RWPE2 (cell line): Measurements from ENCODE around the gene DENND11.
"Not testable (repeated sequence)": the region's sequence is repeated elsewhere in the genome, so short reads cannot be mapped to it uniquely, and the experiment has no call there.

Experiments used
- ATAC-seq: fragments of 200-7000 bp; cut with Tn5 transposase; 3 replicates; pipeline ENCODE4 v1.9.1; 2021; ENCODE audit warnings: low read depth
- DNase-seq: peaks from one replicate; pipeline ENCODE4 v3.0.0-alpha.2; 2020; ENCODE audit warnings: low spot score
- H3K27ac ChIP-seq: fragments of 450-650 bp; 2 replicates; pipeline ENCODE4 v1.5.1; 2017; ENCODE audit warnings: mild to moderate bottlenecking; ENCODE audit not compliant: poor library complexity, severe bottlenecking
- H3K27me3 ChIP-seq: fragments of 250-450 bp; sonication (Bioruptor Pico); 2 replicates; pipeline ENCODE4 v1.5.1; 2021; ENCODE audit warnings: mild to moderate bottlenecking, moderate library complexity; ENCODE audit not compliant: insufficient read depth, poor library complexity, severe bottlenecking
- H3K36me3 ChIP-seq: fragments of 250-450 bp; sonication (Bioruptor Pico); 2 replicates; pipeline ENCODE4 v1.5.1; 2020; ENCODE audit warnings: low read depth, mild to moderate bottlenecking, moderate library complexity
- H3K4me1 ChIP-seq: fragments of 250-450 bp; sonication (Bioruptor Pico); 2 replicates; pipeline ENCODE4 v1.5.1; 2021; ENCODE audit warnings: mild to moderate bottlenecking, moderate library complexity; ENCODE audit not compliant: insufficient read depth, poor library complexity, severe bottlenecking
- H3K4me3 ChIP-seq: fragments of 250-450 bp; sonication (Bioruptor Pico); 2 replicates; pipeline ENCODE4 v1.5.1; 2021; ENCODE audit warnings: mild to moderate bottlenecking, moderate library complexity; ENCODE audit not compliant: severe bottlenecking
- H3K9me3 ChIP-seq: fragments of 250-450 bp; sonication (Bioruptor Pico); 2 replicates; pipeline ENCODE4 v1.5.1; 2021; ENCODE audit warnings: mild to moderate bottlenecking, moderate library complexity; ENCODE audit not compliant: severe bottlenecking
- TF ChIP-seq, protein P1 (sequence below): fragments of 450-650 bp; IDR thresholded peaks from one replicate; pipeline ENCODE4 v1.5.1; 2017; ENCODE audit warnings: mild to moderate bottlenecking, moderate library complexity; ENCODE audit not compliant: poor library complexity, severe bottlenecking

DENND11 gene

DNA sequence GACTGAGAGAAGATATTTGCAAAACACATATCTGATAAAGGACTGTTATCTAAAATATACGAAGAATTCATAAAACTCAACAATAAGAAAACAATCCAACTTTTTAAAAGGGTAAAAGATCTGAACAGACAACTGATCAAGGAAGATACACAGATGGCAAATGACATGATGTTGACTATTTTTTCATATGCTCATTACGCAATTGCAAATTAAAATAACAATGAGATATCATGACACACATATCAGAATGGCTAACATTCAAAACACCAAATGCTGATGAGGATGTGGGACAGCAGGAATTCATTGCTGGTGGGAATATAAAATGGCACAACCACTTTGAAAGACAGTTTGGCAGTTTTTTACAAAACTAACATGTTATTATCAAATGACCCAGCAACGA, 8.9 kb downstream of the DENND11 start:
- Histone ChIP-seq H3K9me3 (no peaks in the 10 kb centered on the region), H3K36me3 (no peaks in the 10 kb centered on the region), H3K27me3 (no peaks in the 10 kb centered on the region), H3K27ac (no peak overlapping the region), H3K4me3 (no peak overlapping the region), H3K4me1 (peaks cover 11% of the 10 kb centered on the region)
- ATAC-seq (no peak), DNase-seq (no peak)
- TF ChIP-seq, protein P1, sequence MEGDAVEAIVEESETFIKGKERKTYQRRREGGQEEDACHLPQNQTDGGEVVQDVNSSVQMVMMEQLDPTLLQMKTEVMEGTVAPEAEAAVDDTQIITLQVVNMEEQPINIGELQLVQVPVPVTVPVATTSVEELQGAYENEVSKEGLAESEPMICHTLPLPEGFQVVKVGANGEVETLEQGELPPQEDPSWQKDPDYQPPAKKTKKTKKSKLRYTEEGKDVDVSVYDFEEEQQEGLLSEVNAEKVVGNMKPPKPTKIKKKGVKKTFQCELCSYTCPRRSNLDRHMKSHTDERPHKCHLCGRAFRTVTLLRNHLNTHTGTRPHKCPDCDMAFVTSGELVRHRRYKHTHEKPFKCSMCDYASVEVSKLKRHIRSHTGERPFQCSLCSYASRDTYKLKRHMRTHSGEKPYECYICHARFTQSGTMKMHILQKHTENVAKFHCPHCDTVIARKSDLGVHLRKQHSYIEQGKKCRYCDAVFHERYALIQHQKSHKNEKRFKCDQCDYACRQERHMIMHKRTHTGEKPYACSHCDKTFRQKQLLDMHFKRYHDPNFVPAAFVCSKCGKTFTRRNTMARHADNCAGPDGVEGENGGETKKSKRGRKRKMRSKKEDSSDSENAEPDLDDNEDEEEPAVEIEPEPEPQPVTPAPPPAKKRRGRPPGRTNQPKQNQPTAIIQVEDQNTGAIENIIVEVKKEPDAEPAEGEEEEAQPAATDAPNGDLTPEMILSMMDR, result no peak

DNA sequence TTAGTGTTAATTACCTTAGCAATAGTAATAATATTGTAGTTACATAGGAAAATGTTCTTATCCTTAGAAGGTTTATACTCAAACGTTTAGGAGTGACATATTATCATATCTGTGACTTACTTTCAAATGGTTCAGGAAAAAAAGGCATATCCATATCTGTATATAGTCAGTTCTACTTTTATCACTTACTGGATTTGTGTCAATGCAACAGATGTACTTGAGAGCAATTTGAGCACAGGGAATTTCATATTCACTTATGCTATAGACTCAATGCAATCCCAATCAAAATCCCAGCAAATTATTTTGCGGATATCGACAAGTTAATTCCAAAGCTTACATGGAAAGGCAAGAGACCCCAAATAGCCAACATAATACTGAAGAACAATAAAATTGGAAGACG, 10.0 kb downstream of the DENND11 start:
- Histone ChIP-seq H3K4me3 (no peak overlapping the region), H3K36me3 (no peaks in the 10 kb centered on the region), H3K9me3 (no peaks in the 10 kb centered on the region), H3K4me1 (peaks cover 2% of the 10 kb centered on the region), H3K27me3 (no peaks in the 10 kb centered on the region), H3K27ac (no peak overlapping the region)
- TF ChIP-seq, protein P1, result no peak
- no peak for ATAC-seq
- DNase-seq, result no peak

DNA sequence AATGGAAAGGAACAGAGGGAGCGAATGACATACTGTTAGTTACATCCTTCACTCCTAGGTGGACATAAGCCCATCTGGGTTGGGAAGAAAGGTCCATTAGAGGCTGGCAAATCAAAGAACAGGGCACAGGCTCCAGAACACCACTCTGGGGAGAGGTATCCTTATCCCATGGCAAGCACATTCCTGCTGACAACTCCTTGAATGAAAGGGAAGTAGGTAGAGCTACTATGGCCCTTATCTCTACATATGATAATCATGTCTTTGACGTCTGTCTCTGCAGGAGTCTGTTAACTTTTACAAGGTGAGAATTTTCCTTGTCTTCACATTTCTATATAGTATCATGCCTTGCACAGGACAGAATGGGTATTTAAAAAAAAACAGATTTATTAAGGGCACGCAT, 10.4 kb downstream of the DENND11 start:
- Histone ChIP-seq H3K4me3 (no peak overlapping the region), H3K4me1 (no peaks in the 10 kb centered on the region), H3K27me3 (no peaks in the 10 kb centered on the region), H3K27ac (no peak overlapping the region), H3K36me3 (no peaks in the 10 kb centered on the region), H3K9me3 (no peaks in the 10 kb centered on the region)
- ATAC-seq (no peak), DNase-seq (no peak)
- TF ChIP-seq, protein P1, result no peak

DNA sequence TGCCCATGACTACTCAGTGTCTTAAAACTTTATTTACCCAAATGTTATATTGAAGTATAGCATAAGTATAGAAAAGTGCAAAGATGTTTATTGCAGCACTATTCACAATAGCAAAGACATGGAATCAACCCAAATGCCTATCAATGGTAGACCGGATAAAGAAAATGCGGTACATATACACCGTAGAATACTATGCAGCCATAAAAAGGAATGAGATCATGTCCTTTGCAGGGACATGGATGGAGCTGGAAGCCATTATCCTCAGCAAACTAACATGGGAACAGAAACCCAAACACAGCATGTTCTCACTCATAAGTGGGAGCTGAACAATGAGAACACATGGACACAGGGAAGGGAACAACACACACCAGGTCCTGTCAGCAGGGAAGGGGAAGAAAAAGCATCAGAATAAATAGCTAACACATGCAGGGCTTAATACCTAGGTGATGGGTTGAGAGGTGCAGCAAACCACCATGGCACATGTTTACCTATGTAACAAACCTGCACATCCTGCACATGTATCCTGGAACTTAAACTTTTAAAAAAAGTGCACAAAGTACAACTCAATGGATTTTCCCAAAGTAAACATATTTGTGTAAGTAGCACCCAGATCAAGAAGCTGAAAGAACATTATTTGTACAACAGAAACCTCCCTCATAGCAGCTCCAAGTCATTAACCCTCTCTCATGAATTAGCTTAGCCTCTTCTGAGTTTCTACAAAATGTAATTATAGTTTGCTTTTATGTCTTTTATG, 12.7 kb downstream of the DENND11 start:
- not testable (repeated sequence) for DNase-seq, H3K4me3 ChIP-seq, H3K36me3 ChIP-seq, H3K27me3 ChIP-seq, H3K27ac ChIP-seq, H3K9me3 ChIP-seq, ATAC-seq, H3K4me1 ChIP-seq

DNA sequence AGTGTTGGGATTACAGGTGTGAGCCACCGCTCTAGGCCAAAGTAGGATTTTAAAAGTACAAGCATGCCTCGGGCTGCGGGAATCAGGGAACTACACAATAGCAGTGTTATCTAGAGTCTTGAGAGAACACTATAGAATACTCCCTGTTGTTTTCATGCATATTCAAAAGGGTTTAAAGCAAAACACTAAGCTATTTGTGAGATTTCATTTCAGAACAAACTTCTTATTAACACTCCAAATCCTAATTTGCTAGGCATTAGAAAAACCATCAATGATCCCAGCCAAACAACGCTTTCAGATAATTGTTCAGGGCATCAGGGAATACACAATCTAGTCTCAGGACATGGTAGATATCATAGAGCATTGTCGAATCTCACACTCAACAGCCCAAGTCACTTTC, 13.9 kb downstream of the DENND11 start:
- H3K4me3 ChIP-seq, result no peak overlapping the region
- DNase-seq (no peak), ATAC-seq (no peak)
- no peaks in the 10 kb centered on the region for H3K27me3 ChIP-seq
- no peaks in the 10 kb centered on the region for H3K9me3 ChIP-seq
- H3K36me3 ChIP-seq, result peaks cover 14% of the 10 kb centered on the region
- no peaks in the 10 kb centered on the region for H3K4me1 ChIP-seq
- no peak overlapping the region for H3K27ac ChIP-seq
- TF ChIP-seq, protein P1, result no peak
